Hepatocyte (in vitro differentiated cells): ENCODE results near the gene TACC2. TPM values are rescaled to one million over a fixed set of nuclear protein-coding genes. Genes with fewer than 3 reads are reported as not detected.

ENCODE experiments used
- DNase-seq: peaks from one replicate; pipeline ENCODE4 v3.0.0-alpha.2; 2016; ENCODE audit warnings: low spot score
- H2AFZ ChIP-seq: fragments of 200-600 bp; sonication (generic); 2 replicates; pipeline ENCODE4 v1.6.0; 2016; ENCODE audit warnings: antibody characterized with exemption, mild to moderate bottlenecking
- H3K27ac ChIP-seq: fragments of 200-600 bp; sonication (generic); 2 replicates; pipeline ENCODE4 v1.5.1; 2016; ENCODE audit warnings: mild to moderate bottlenecking
- H3K27me3 ChIP-seq: fragments of 200-600 bp; sonication (generic); 2 replicates; pipeline ENCODE4 v1.6.1; 2016
- H3K36me3 ChIP-seq: fragments of 200-600 bp; sonication (generic); replicated peaks from 2 replicates; pipeline ENCODE4 v1.5.1; 2016; ENCODE audit warnings: low read depth; ENCODE audit not compliant: insufficient read depth
- H3K4me1 ChIP-seq: fragments of 200-600 bp; sonication (generic); 2 replicates; pipeline ENCODE4 v1.5.1; 2016; ENCODE audit warnings: mild to moderate bottlenecking, moderate library complexity; ENCODE audit not compliant: insufficient read depth
- H3K4me2 ChIP-seq: fragments of 200-600 bp; sonication (generic); 2 replicates; pipeline ENCODE4 v1.6.0; 2016
- H3K4me3 ChIP-seq: fragments of 200-600 bp; sonication (generic); 2 replicates; pipeline ENCODE4 v1.5.1; 2016; ENCODE audit warnings: mild to moderate bottlenecking
- H3K79me2 ChIP-seq: fragments of 200-600 bp; sonication (generic); 2 replicates; pipeline ENCODE4 v1.6.0; 2017; ENCODE audit warnings: mild to moderate bottlenecking
- H3K9me2 ChIP-seq: fragments of 200-600 bp; sonication (generic); replicated peaks from 2 replicates; pipeline ENCODE4 v1.6.0; 2017; ENCODE audit warnings: mild to moderate bottlenecking; ENCODE audit not compliant: insufficient read depth
- H3K9me3 ChIP-seq: fragments of 200-600 bp; sonication (generic); 2 replicates; pipeline ENCODE4 v1.5.1; 2016; ENCODE audit warnings: low read depth, mild to moderate bottlenecking
- H4K20me1 ChIP-seq: fragments of 200-600 bp; sonication (generic); 2 replicates; pipeline ENCODE4 v1.6.0; 2016; ENCODE audit warnings: mild to moderate bottlenecking; ENCODE audit not compliant: insufficient read depth, poor library complexity, severe bottlenecking
- CTCF ChIP-seq: fragments of 200-600 bp; sonication (generic); IDR thresholded peaks from 2 replicates; pipeline ENCODE4 v1.5.1; 2016; ENCODE audit warnings: antibody characterized with exemption, mild to moderate bottlenecking; ENCODE audit not compliant: poor library complexity
- EZH2 ChIP-seq: fragments of 200-600 bp; sonication (generic); IDR thresholded peaks from 2 replicates; pipeline ENCODE4 v1.6.1; 2016; ENCODE audit warnings: antibody characterized with exemption, mild to moderate bottlenecking, borderline replicate concordance
- EZH2phosphoT487 ChIP-seq: fragments of 200-600 bp; sonication (generic); IDR thresholded peaks from one replicate; pipeline ENCODE4 v1.6.1; 2018; ENCODE audit warnings: antibody characterized with exemption, mild to moderate bottlenecking, low read depth, moderate library complexity; ENCODE audit not compliant: unreplicated experiment, severe bottlenecking
- WGBS: methylation state at CpG from one replicate; pipeline ENCODE4 v1.1.6; 2016; ENCODE audit warnings: low lambda C conversion rate; ENCODE audit errors: missing lambda C conversion rate; 5-methylcytosine and 5-hydroxymethylcytosine counted together
- polyA plus RNA-seq: library from polyadenylated mRNA; unstranded; fragments of >200 nt; fragmentation: Nextera tagmentation; extraction: Ambion mirVana; gene quantifications from 2 replicates; pipeline ENCODE4 v1.2.1, GENCODE V29; 2016
- total RNA-seq: library from RNA; depleted of rRNA; stranded (reverse); fragments of >200 nt; gene quantifications from 2 replicates; pipeline ENCODE4 v1.2.3, GENCODE V29; 2014

Gene TACC2
- total and polyA plus RNA-seq, 2 experiments from 2014 or later, result 20.0 to 34.6 TPM

GRCh38 chr10:122221958-122222357 is 233.0 kb downstream of the TACC2 start:
- WGBS, result 93% methylated on average over 5 of the region's 5 CpGs
- Histone ChIP-seq H4K20me1 (no peaks in the 10 kb centered on the region), H3K27ac (no peak overlapping the region), H3K4me2 (no peak overlapping the region), H3K36me3 (no peaks in the 10 kb centered on the region), H3K79me2 (no peaks in the 10 kb centered on the region), H2AFZ (no peak overlapping the region), H3K9me2 (no peaks in the 10 kb centered on the region), H3K4me1 (no peaks in the 10 kb centered on the region), H3K4me3 (no peak overlapping the region), H3K27me3 (no peaks in the 10 kb centered on the region), H3K9me3 (no peaks in the 10 kb centered on the region)
- no peak for DNase-seq
- TF ChIP-seq EZH2phosphoT487 (no peak), CTCF (no peak), EZH2 (no peak)

- no peaks in the 10 kb centered on the region for H3K36me3 ChIP-seq
- 95% methylated on average over 7 of the region's 7 CpGs for WGBS
Observed at GRCh38 chr10:122222638-122223037, 233.7 kb downstream of the TACC2 start.

GRCh38 chr10:122224159-122224558 is 235.2 kb downstream of the TACC2 start:
- no peaks in the 10 kb centered on the region for H3K9me3 ChIP-seq
- no peaks in the 10 kb centered on the region for H3K36me3 ChIP-seq
- no peak overlapping the region for H3K27ac ChIP-seq
- no peak overlapping the region for H2AFZ ChIP-seq
- no peak for DNase-seq
- no peak for TF ChIP-seq EZH2
- no peak for TF ChIP-seq CTCF
- TF ChIP-seq EZH2phosphoT487, result no peak
- H4K20me1 ChIP-seq, result no peaks in the 10 kb centered on the region
- H3K27me3 ChIP-seq, result no peaks in the 10 kb centered on the region
- WGBS, result 95% methylated on average over 9 of the region's 9 CpGs
- no peak overlapping the region for H3K4me3 ChIP-seq
- H3K9me2 ChIP-seq, result no peaks in the 10 kb centered on the region
- H3K79me2 ChIP-seq, result no peaks in the 10 kb centered on the region
- no peaks in the 10 kb centered on the region for H3K4me1 ChIP-seq
- no peak overlapping the region for H3K4me2 ChIP-seq

More at GRCh38 chr10:122222638-122223037, 233.7 kb downstream of the TACC2 start:
- H3K79me2 ChIP-seq, result no peaks in the 10 kb centered on the region
- no peaks in the 10 kb centered on the region for H3K27me3 ChIP-seq
- no peak overlapping the region for H3K4me3 ChIP-seq
- no peak for TF ChIP-seq EZH2phosphoT487
- TF ChIP-seq CTCF, result no peak
- TF ChIP-seq EZH2, result no peak
- no peaks in the 10 kb centered on the region for H4K20me1 ChIP-seq
- H3K4me2 ChIP-seq, result no peak overlapping the region
- H2AFZ ChIP-seq, result no peak overlapping the region
- no peaks in the 10 kb centered on the region for H3K9me2 ChIP-seq
- H3K27ac ChIP-seq, result no peak overlapping the region
- no peak for DNase-seq
- no peaks in the 10 kb centered on the region for H3K4me1 ChIP-seq
- H3K9me3 ChIP-seq, result no peaks in the 10 kb centered on the region

GRCh38 chr10:122225330-122225729 is 236.4 kb downstream of the TACC2 start:
- no peaks in the 10 kb centered on the region for H3K79me2 ChIP-seq
- no peak for DNase-seq
- no peaks in the 10 kb centered on the region for H3K27me3 ChIP-seq
- H3K4me3 ChIP-seq, result no peak overlapping the region
- H3K9me2 ChIP-seq, result no peaks in the 10 kb centered on the region
- H3K36me3 ChIP-seq, result no peaks in the 10 kb centered on the region
- no peaks in the 10 kb centered on the region for H3K9me3 ChIP-seq
- WGBS, result 92% methylated on average over 9 of the region's 9 CpGs
- TF ChIP-seq CTCF (no peak), EZH2phosphoT487 (no peak), EZH2 (no peak)
- H3K4me1 ChIP-seq, result no peaks in the 10 kb centered on the region
- no peak overlapping the region for H2AFZ ChIP-seq
- H3K4me2 ChIP-seq, result no peak overlapping the region
- no peak overlapping the region for H3K27ac ChIP-seq
- H4K20me1 ChIP-seq, result no peaks in the 10 kb centered on the region
